Trophoblast cell (in vitro differentiated cells and primary cell): ENCODE measurements around the gene OR6V1.

ENCODE experiments used
- DNase-seq, 2 donors: peaks; one replicate each; pipeline ENCODE4 v3.0.0-alpha.2; 2016
- H2AFZ ChIP-seq: 2 replicates; pipeline ENCODE4 v1.6.1; 2013; ENCODE audit warnings: low read length, moderate library complexity, mild to moderate bottlenecking; ENCODE audit not compliant: insufficient read depth, poor library complexity
- H2AK5ac ChIP-seq: 2 replicates; pipeline ENCODE4 v1.6.1; 2013; ENCODE audit warnings: mild to moderate bottlenecking, low read length
- H2BK120ac ChIP-seq: 2 replicates; pipeline ENCODE4 v1.6.1; 2013; ENCODE audit warnings: low read length, mild to moderate bottlenecking, moderate library complexity; ENCODE audit not compliant: insufficient read depth, poor library complexity
- H2BK12ac ChIP-seq: 2 replicates; pipeline ENCODE4 v1.6.1; 2013; ENCODE audit warnings: mild to moderate bottlenecking, low read length, moderate library complexity
- H2BK5ac ChIP-seq: 2 replicates; pipeline ENCODE4 v1.6.1; 2013; ENCODE audit warnings: low read length, low read depth, moderate library complexity, mild to moderate bottlenecking; ENCODE audit not compliant: poor library complexity
- H3K14ac ChIP-seq: 2 replicates; pipeline ENCODE4 v1.6.1; 2013; ENCODE audit warnings: mild to moderate bottlenecking, low read length
- H3K18ac ChIP-seq: 2 replicates; pipeline ENCODE4 v1.6.1; 2013; ENCODE audit warnings: mild to moderate bottlenecking, low read length
- H3K23ac ChIP-seq: 2 replicates; pipeline ENCODE4 v1.6.1; 2013; ENCODE audit warnings: low read length
- H3K27ac ChIP-seq: 2 replicates; pipeline ENCODE4 v1.5.1; 2013; ENCODE audit warnings: low read depth, mild to moderate bottlenecking, inconsistent platforms, low read length, moderate library complexity
- H3K27me3 ChIP-seq: 2 replicates; pipeline ENCODE4 v1.6.1; 2013; ENCODE audit warnings: inconsistent platforms, mild to moderate bottlenecking, low read length, moderate library complexity; ENCODE audit not compliant: insufficient read depth
- H3K36me3 ChIP-seq, 2 experiments: 1 replicate in 1 of 2; 2 replicates in 1 of 2; pipeline ENCODE4 v1.6.1; 2013; ENCODE audit warnings: low read length in 2 of 2, mild to moderate bottlenecking in 2 of 2, moderate library complexity in 1 of 2; ENCODE audit not compliant: insufficient read depth in 2 of 2, control insufficient read depth in 1 of 2
- H3K4ac ChIP-seq: 2 replicates; pipeline ENCODE4 v1.6.1; 2013; ENCODE audit warnings: low read depth, mild to moderate bottlenecking, low read length, moderate library complexity
- H3K4me1 ChIP-seq, 2 experiments: 1 replicate in 1 of 2; 2 replicates in 1 of 2; pipeline ENCODE4 v1.6.1; 2013; ENCODE audit warnings: low read length in 2 of 2, mild to moderate bottlenecking in 2 of 2, moderate library complexity in 1 of 2; ENCODE audit not compliant: insufficient read depth in 2 of 2, control insufficient read depth in 1 of 2
- H3K4me2 ChIP-seq: 2 replicates; pipeline ENCODE4 v1.6.1; 2013; ENCODE audit warnings: inconsistent platforms, mild to moderate bottlenecking, low read length, moderate library complexity
- H3K4me3 ChIP-seq: 2 replicates; pipeline ENCODE4 v1.5.1; 2013; ENCODE audit warnings: mild to moderate bottlenecking, low read depth, low read length, inconsistent platforms
- H3K79me1 ChIP-seq: one replicate; pipeline ENCODE4 v1.6.1; 2013; ENCODE audit warnings: low read length
- H3K79me2 ChIP-seq: 2 replicates; pipeline ENCODE4 v1.6.1; 2013; ENCODE audit warnings: low read length, mild to moderate bottlenecking; ENCODE audit not compliant: control insufficient read depth, insufficient read depth, poor library complexity
- H3K9ac ChIP-seq: 2 replicates; pipeline ENCODE4 v1.6.1; 2013; ENCODE audit warnings: mild to moderate bottlenecking, low read length
- H3K9me3 ChIP-seq: 2 replicates; pipeline ENCODE4 v1.6.1; 2013; ENCODE audit warnings: low read depth, mild to moderate bottlenecking, control low read depth, inconsistent platforms, low read length; ENCODE audit not compliant: insufficient read depth
- H4K12ac ChIP-seq: 2 replicates; pipeline ENCODE4 v1.6.1; 2013; ENCODE audit warnings: low read depth, mild to moderate bottlenecking, low read length, moderate library complexity
- H4K8ac ChIP-seq: 2 replicates; pipeline ENCODE4 v1.6.1; 2013; ENCODE audit warnings: low read depth, mild to moderate bottlenecking, low read length, moderate library complexity
- H4K91ac ChIP-seq: one replicate; pipeline ENCODE4 v1.6.1; 2013; ENCODE audit warnings: low read depth, mild to moderate bottlenecking, low read length, moderate library complexity
- WGBS: extraction: QIAGEN DNeasy Blood & Tissue Kit; methylation state at CpG from one replicate; pipeline ENCODE4 v1.1.7; 2013; ENCODE audit warnings: missing lambda C conversion rate; ENCODE audit not compliant: insufficient read length, insufficient coverage; ENCODE audit errors: extremely low coverage; 5-methylcytosine and 5-hydroxymethylcytosine counted together

OR6V1 gene

GRCh38 chr7:143018931-143019330 lies 33.2 kb upstream of the OR6V1 start:
- H4K91ac ChIP-seq, result no peak overlapping the region
- no peak overlapping the region for H3K9ac ChIP-seq

GRCh38 chr7:143023047-143023446 lies 29.1 kb upstream of the OR6V1 start:
- Histone ChIP-seq H3K27ac (no peak overlapping the region), H4K8ac (no peak overlapping the region), H3K36me3 (no peaks in the 10 kb centered on the region), H2BK120ac (no peak overlapping the region), H3K4me3 (no peak overlapping the region), H2BK5ac (no peak overlapping the region), H2AK5ac (no peak overlapping the region), H3K4ac (no peak overlapping the region), H3K9ac (no peak overlapping the region), H3K79me2 (no peaks in the 10 kb centered on the region), H3K4me2 (no peak overlapping the region), H3K27me3 (no peaks in the 10 kb centered on the region), H2AFZ (no peak overlapping the region), H4K12ac (no peak overlapping the region), H3K14ac (no peak overlapping the region), H3K18ac (no peak overlapping the region), H4K91ac (no peak overlapping the region), H3K9me3 (no peaks in the 10 kb centered on the region), H2BK12ac (no peak overlapping the region), H3K4me1 (no peaks in the 10 kb centered on the region), H3K23ac (no peak overlapping the region), H3K79me1 (no peaks in the 10 kb centered on the region)
- DNase-seq, result no peak

More at GRCh38 chr7:143018931-143019330, 33.2 kb upstream of the OR6V1 start:
- Histone ChIP-seq H2BK5ac (no peak overlapping the region), H3K79me2 (no peaks in the 10 kb centered on the region), H2AFZ (no peak overlapping the region), H3K23ac (no peak overlapping the region), H2AK5ac (no peak overlapping the region), H4K12ac (no peak overlapping the region), H3K4me3 (no peak overlapping the region), H3K18ac (no peak overlapping the region), H3K27me3 (no peaks in the 10 kb centered on the region), H2BK120ac (no peak overlapping the region), H4K8ac (no peak overlapping the region), H2BK12ac (no peak overlapping the region), H3K4me1 (peaks cover 8 to 11% of the 10 kb centered on the region in 2 experiments), H3K9me3 (no peaks in the 10 kb centered on the region), H3K36me3 (no peaks in the 10 kb centered on the region), H3K4ac (no peak overlapping the region), H3K79me1 (peaks cover 7% of the 10 kb centered on the region), H3K14ac (no peak overlapping the region), H3K4me2 (no peak overlapping the region), H3K27ac (no peak overlapping the region)
- no peak for DNase-seq

GRCh38 chr7:143025371-143025770 lies 26.8 kb upstream of the OR6V1 start:
- H3K9me3 ChIP-seq, result no peaks in the 10 kb centered on the region
- H3K23ac ChIP-seq, result no peak overlapping the region
- H3K27me3 ChIP-seq, result no peaks in the 10 kb centered on the region
- H3K9ac ChIP-seq, result no peak overlapping the region
- DNase-seq, result no peak
- no peaks in the 10 kb centered on the region for H3K4me1 ChIP-seq
- H4K12ac ChIP-seq, result no peak overlapping the region
- no peak overlapping the region for H3K4me2 ChIP-seq
- WGBS, result no CpG with 5 or more reads among the region's 2 CpGs
- H2AK5ac ChIP-seq, result no peak overlapping the region
- H3K18ac ChIP-seq, result no peak overlapping the region
- H3K79me1 ChIP-seq, result no peaks in the 10 kb centered on the region
- no peak overlapping the region for H4K8ac ChIP-seq
- no peak overlapping the region for H3K27ac ChIP-seq
- no peak overlapping the region for H2BK5ac ChIP-seq
- H3K79me2 ChIP-seq, result no peaks in the 10 kb centered on the region
- no peak overlapping the region for H2BK120ac ChIP-seq
- H4K91ac ChIP-seq, result no peak overlapping the region
- H3K14ac ChIP-seq, result no peak overlapping the region
- no peak overlapping the region for H2AFZ ChIP-seq
- no peak overlapping the region for H3K4ac ChIP-seq
- no peak overlapping the region for H2BK12ac ChIP-seq
- H3K36me3 ChIP-seq, result no peaks in the 10 kb centered on the region
- H3K4me3 ChIP-seq, result no peak overlapping the region

- DNase-seq, result no peak
- H2BK120ac ChIP-seq, result no peak within 1 kb of the TSS
- no peaks in the 10 kb centered on the region for H3K4me1 ChIP-seq
- H3K14ac ChIP-seq, result no peak within 1 kb of the TSS
- H2BK5ac ChIP-seq, result no peak within 1 kb of the TSS
- H3K4me3 ChIP-seq, result no peak within 1 kb of the TSS
- no peak within 1 kb of the TSS for H4K8ac ChIP-seq
- no peak within 1 kb of the TSS for H3K4me2 ChIP-seq
- no peak within 1 kb of the TSS for H3K23ac ChIP-seq
- no peak within 1 kb of the TSS for H2AK5ac ChIP-seq
- no peak within 1 kb of the TSS for H3K9ac ChIP-seq
- H3K9me3 ChIP-seq, result no peaks in the 10 kb centered on the region
- H3K4ac ChIP-seq, result no peak within 1 kb of the TSS
- H3K18ac ChIP-seq, result no peak within 1 kb of the TSS
- H3K27me3 ChIP-seq, result no peaks in the 10 kb centered on the region
- no peak within 1 kb of the TSS for H3K27ac ChIP-seq
- no peak within 1 kb of the TSS for H4K12ac ChIP-seq
- H3K36me3 ChIP-seq, result no peaks in the 10 kb centered on the region
- H2AFZ ChIP-seq, result no peak within 1 kb of the TSS
- no peak within 1 kb of the TSS for H4K91ac ChIP-seq
- H3K79me1 ChIP-seq, result no peaks in the 10 kb centered on the region
- H3K79me2 ChIP-seq, result no peaks in the 10 kb centered on the region
- no peak within 1 kb of the TSS for H2BK12ac ChIP-seq
- no CpG with 5 or more reads among the region's 1 CpG for WGBS
Measured at GRCh38 chr7:143027032-143027431, 25.1 kb upstream of the OR6V1 start, which contains the start of gene OR9A2. Gene OR9A2 (minus strand): TSS chr7:143027132. CDS start chr7:143027132, 0 bp downstream.
